Tibial nerve (tissue), 4 donors: ENCODE results near the gene UGGT2. TPM values are rescaled to one million over a fixed set of nuclear protein-coding genes. Genes with fewer than 3 reads are reported as not detected.
"Not testable (repeated sequence)": the region's sequence is repeated elsewhere in the genome, so short reads cannot be mapped to it uniquely, and the experiment has no call there.

Experiments used
- DNase-seq, 2 donors: peaks; one replicate each; pipeline ENCODE4 v3.0.0-alpha.2; 2019; ENCODE audit warnings: low spot score in 2 of 2
- H3K27ac ChIP-seq, 4 donors: fragments of 200-600 bp; sonication (generic) in 3 of 4; one replicate each; pipeline ENCODE4 v1.5.1; 2017 to 2019; ENCODE audit warnings: mild to moderate bottlenecking in 1 of 4
- H3K27me3 ChIP-seq, 2 donors: fragments of 200-600 bp; sonication (generic) in 1 of 2; one replicate each; pipeline versions ENCODE4 v1.5.1 to v1.6.0; 2017 to 2019
- H3K36me3 ChIP-seq, 3 donors: fragments of 200-600 bp; sonication (generic); one replicate each; pipeline ENCODE4 v1.5.1; 2018 to 2019
- H3K4me1 ChIP-seq, 4 donors: fragments of 200-600 bp; sonication (generic) in 3 of 4; one replicate each; pipeline ENCODE4 v1.5.1; 2017 to 2019
- H3K4me3 ChIP-seq, 4 donors: fragments of 200-600 bp; sonication (generic) in 3 of 4; one replicate each; pipeline ENCODE4 v1.5.1; 2017 to 2019; ENCODE audit warnings: mild to moderate bottlenecking in 1 of 4, moderate library complexity in 1 of 4
- H3K9me3 ChIP-seq, 4 donors: fragments of 200-600 bp; sonication (generic) in 3 of 4; one replicate each; pipeline ENCODE4 v1.5.1; 2017 to 2019
- EP300 ChIP-seq, 2 donors: sonication (generic); formaldehyde crosslinking; IDR thresholded peaks; one replicate each; pipeline ENCODE4 v1.6.1; 2017; ENCODE audit warnings: antibody characterized with exemption in 2 of 2, mild to moderate bottlenecking in 1 of 2
- POLR2A ChIP-seq, 2 donors: fragments of 450-650 bp; IDR thresholded peaks; one replicate each; pipeline ENCODE4 v1.6.1; 2017; ENCODE audit warnings: antibody characterized with exemption in 2 of 2, mild to moderate bottlenecking in 2 of 2, moderate library complexity in 2 of 2
- WGBS, 2 donors: methylation state at CpG; one replicate each; pipeline ENCODE4 v1.1.5; 2018; 5-methylcytosine and 5-hydroxymethylcytosine counted together
- total RNA-seq, 4 donors: library from RNA; depleted of rRNA; stranded (reverse); fragments of >200 nt; gene quantifications; one replicate each; pipeline ENCODE4 v1.1.0, GENCODE V29; 2016
- TF ChIP-seq, protein P1 (sequence below), 5 experiments: fragments of 200-600 bp in 3 of 5; fragments of 450-650 bp in 2 of 5; sonication (generic) in 3 of 5; IDR thresholded peaks; one replicate each; pipeline ENCODE4 v1.5.1; 2016 to 2019; ENCODE audit warnings: antibody characterized with exemption in 5 of 5, mild to moderate bottlenecking in 3 of 5, moderate library complexity in 2 of 5

Gene UGGT2
- total RNA-seq, 4 donors from 2014 or later, result 47.7 to 62.4 (median 61.0) TPM

DNA sequence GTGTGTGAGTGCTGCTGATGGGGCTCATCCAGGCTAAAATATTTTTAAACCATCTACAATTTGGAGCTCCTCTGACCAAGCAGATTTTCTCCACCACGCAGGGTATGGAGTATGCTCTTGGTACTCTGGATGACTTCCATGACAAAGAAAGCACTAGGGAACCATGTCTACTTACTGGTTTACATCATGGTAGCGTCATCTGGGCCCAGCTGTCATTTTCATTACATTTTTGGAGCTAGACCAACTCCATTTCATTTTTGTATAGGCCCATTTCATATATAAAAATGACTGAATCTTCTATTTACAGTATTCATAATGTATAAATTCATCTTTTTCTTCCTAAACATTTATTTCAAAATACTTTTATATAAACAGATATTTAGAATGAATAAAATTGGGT is 191.9 kb downstream of the UGGT2 start:
- Histone ChIP-seq H3K27ac (no peak overlapping the region), H3K4me1 (peaks cover 0 to 9% (median 0%) of the 10 kb centered on the region in 4 donors), H3K9me3 (no peaks in the 10 kb centered on the region), H3K27me3 (no peaks in the 10 kb centered on the region), H3K4me3 (no peak overlapping the region), H3K36me3 (peaks cover 0 to 28% (median 0%) of the 10 kb centered on the region in 3 donors)
- DNase-seq, result no peak
- WGBS, 2 donors, result 91 to 95% methylated on average over 2 of the region's 2 CpGs
- no peak for TF ChIP-seq POLR2A (IDR thresholded peaks at IDR 0.05)
- TF ChIP-seq, protein P1, sequence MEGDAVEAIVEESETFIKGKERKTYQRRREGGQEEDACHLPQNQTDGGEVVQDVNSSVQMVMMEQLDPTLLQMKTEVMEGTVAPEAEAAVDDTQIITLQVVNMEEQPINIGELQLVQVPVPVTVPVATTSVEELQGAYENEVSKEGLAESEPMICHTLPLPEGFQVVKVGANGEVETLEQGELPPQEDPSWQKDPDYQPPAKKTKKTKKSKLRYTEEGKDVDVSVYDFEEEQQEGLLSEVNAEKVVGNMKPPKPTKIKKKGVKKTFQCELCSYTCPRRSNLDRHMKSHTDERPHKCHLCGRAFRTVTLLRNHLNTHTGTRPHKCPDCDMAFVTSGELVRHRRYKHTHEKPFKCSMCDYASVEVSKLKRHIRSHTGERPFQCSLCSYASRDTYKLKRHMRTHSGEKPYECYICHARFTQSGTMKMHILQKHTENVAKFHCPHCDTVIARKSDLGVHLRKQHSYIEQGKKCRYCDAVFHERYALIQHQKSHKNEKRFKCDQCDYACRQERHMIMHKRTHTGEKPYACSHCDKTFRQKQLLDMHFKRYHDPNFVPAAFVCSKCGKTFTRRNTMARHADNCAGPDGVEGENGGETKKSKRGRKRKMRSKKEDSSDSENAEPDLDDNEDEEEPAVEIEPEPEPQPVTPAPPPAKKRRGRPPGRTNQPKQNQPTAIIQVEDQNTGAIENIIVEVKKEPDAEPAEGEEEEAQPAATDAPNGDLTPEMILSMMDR (IDR thresholded peaks at IDR 0.05), result no peak
- TF ChIP-seq EP300 (IDR thresholded peaks at IDR 0.05), result no peak

DNA sequence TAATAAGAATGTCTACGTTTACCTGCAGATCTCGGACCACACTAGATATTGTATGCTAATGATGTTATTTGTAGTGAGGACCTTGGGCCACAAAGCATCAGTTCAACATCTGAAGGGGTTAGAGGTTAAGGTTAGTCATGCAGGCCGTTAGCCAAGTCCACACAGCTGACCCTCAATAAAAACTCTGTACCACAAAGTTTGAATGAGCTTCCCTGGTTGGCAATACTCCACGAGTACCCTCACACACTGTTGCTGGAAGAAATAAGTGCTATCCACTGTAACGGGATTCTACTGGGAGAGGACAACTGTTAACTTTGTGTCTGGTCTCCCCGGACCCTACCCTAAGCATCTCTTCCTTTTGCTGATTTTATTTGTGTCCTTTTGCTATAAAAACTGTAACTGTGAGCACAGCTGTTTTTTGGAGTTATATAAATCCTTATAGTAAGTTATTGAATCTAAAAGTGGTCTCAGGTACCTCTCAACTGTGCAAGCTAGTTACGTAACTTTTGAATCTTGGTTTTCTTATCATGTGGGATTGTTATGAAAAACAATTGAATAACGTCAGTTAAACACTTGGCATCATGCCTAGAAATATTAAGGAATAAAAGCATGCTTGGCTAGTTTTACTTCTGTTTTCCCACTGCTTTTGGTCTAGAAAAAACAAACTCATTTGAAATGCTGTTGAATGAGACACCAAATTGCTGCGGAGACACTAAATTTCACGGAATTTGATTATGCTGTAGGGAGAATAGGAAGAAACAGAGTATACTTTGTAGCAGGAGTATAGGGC is 194.7 kb downstream of the UGGT2 start:
- H3K4me1 ChIP-seq, result peaks cover 0 to 9% (median 0%) of the 10 kb centered on the region in 4 donors
- no peak overlapping the region for H3K27ac ChIP-seq
- H3K4me3 ChIP-seq, result no peak overlapping the region
- peak in 1 of 2 donors; percentile 29 for TF ChIP-seq EP300 (IDR thresholded peaks at IDR 0.05)
- TF ChIP-seq, protein P1 (IDR thresholded peaks at IDR 0.05), result no peak
- H3K27me3 ChIP-seq, result no peaks in the 10 kb centered on the region
- no peak for DNase-seq
- WGBS, 2 donors, result 36 to 38% methylated on average over 10 of the region's 10 CpGs
- H3K36me3 ChIP-seq, result peaks cover 0 to 28% (median 0%) of the 10 kb centered on the region in 3 donors
- no peaks in the 10 kb centered on the region for H3K9me3 ChIP-seq

DNA sequence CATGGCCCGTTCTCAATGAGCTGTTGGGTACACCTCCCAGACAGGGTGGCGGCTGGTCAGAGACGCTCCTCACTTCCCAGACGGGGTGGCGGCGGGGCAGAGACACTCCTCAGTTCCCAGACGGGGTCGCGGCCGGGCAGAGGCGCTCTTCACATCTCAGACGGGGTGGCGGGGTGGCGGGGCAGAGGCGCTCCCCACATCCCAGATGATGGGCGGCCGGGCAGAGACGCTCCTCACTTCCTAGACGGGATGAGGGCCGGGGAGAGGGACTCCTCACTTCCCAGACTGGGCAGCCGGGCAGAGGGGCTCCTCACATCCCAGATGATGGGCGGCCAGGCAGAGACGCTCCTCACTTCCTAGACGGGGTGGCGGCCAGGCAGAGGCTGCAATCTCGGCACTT is 207.5 kb downstream of the UGGT2 start:
- 93 to 96% methylated on average over 25 to 26 of the region's 26 CpGs for WGBS, 2 donors
- DNase-seq, H3K27ac ChIP-seq, H3K4me3 ChIP-seq, H3K4me1 ChIP-seq, H3K27me3 ChIP-seq: not testable (repeated sequence)
- peaks cover 0 to 50% (median 0%) of the 10 kb centered on the region in 3 donors for H3K36me3 ChIP-seq
- H3K9me3 ChIP-seq, result peaks cover 0 to 20% (median 3%) of the 10 kb centered on the region in 4 donors

DNA sequence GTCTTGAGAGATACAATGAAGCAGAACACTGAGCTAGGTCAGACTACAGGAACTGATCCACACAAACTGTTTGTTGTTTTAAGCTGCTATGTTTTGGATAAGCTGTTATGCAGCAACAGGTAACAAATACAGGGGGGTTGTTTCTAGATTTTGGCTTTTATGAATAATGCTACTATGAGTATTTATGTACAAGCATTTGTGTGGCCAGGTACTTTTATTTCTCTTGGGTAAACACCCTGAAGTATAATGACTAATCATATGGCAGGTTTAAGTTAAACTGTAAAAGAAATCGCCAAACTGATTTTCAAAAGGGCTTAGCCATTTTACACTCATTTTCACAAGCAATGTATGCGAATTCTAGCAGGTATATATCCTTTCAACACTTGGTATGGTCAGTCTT is 210.3 kb downstream of the UGGT2 start:
- no peak for DNase-seq
- H3K27ac ChIP-seq, result no peak overlapping the region
- peaks cover 0 to 26% (median 1%) of the 10 kb centered on the region in 4 donors for H3K9me3 ChIP-seq
- 94 to 100% methylated on average over 2 of the region's 2 CpGs for WGBS, 2 donors
- H3K27me3 ChIP-seq, result no peaks in the 10 kb centered on the region
- H3K36me3 ChIP-seq, result peaks cover 0 to 31% (median 0%) of the 10 kb centered on the region in 3 donors
- H3K4me3 ChIP-seq, result no peak overlapping the region
- TF ChIP-seq POLR2A (IDR thresholded peaks at IDR 0.05) (no peak), EP300 (IDR thresholded peaks at IDR 0.05) (no peak)
- TF ChIP-seq, protein P1 (IDR thresholded peaks at IDR 0.05), result no peak
- H3K4me1 ChIP-seq, result no peaks in the 10 kb centered on the region

DNA sequence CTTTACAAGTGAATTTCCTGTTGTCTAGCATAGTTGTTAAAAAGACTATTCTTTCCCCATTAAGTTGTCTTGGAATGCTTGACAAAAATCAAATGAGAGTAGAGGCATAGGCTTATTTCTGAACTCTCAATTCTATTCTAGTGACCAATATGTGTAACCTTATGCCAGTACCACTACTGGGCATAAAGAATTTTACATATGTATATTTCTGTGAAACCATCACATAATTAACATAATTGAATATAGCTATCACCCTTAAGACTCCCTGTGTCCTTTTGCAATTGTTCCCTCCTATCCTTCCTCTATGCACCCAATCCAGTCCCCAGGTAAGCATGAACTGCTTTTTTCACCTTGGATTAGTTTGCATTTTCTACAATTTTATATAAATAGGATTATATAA is 211.3 kb downstream of the UGGT2 start:
- peaks cover 0 to 30% (median 0%) of the 10 kb centered on the region in 3 donors for H3K36me3 ChIP-seq
- H3K9me3 ChIP-seq, result peaks cover 0 to 29% (median 2%) of the 10 kb centered on the region in 4 donors
- H3K27me3 ChIP-seq, result no peaks in the 10 kb centered on the region
- DNase-seq, result no peak
- no peak overlapping the region for H3K27ac ChIP-seq
- H3K4me1 ChIP-seq, result no peaks in the 10 kb centered on the region
- no peak overlapping the region for H3K4me3 ChIP-seq
- TF ChIP-seq EP300 (IDR thresholded peaks at IDR 0.05), result no peak
- no peak for TF ChIP-seq POLR2A (IDR thresholded peaks at IDR 0.05)
- TF ChIP-seq, protein P1 (IDR thresholded peaks at IDR 0.05), result no peak
